GM18909 (cell line): ENCODE results near the gene INTS1.

Source experiments
- ATAC-seq: cut with Tn5 transposase; IDR thresholded peaks from one replicate; pipeline ENCODE4 v1.9.1; 2021; ENCODE audit warnings: mild to moderate bottlenecking; ENCODE audit not compliant: unreplicated experiment, poor library complexity

INTS1 gene

DNA sequence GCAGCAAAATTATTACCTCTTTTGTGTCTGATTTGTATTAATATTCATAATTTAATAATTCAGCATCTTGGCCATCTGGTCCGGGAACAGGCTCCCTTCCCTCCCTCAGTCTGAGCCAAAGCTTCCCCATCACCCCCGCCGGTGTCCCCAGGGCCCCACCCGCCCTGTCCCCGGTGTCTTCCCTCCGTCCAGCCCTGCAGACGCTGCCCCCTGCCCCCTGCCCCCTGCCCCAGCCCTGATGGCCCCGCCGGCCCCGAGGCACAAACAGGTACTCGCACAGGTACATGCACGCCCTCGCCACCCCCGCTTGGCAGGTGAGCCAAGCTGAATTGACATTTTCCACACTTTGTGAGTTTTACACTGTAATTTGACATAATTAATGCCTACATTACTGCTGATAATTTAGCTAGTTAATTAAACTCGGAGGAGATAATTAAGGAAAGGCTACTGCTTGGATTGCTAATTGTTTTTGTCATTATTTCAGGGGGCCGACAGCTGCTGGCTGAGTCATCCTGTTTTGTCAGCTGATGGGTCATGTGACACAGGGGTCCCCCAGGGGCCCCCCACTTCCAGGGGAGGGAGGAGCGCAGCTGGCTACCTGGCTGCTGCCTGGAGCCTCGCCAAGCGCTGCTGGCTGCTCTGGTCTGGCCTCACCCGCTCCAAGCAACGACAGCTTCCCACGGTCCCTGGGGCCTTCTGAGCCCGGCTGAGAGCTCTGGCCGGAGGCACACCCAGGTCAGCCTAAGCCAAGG is 81.5 kb downstream of the INTS1 start:
- ATAC-seq = no peak

DNA sequence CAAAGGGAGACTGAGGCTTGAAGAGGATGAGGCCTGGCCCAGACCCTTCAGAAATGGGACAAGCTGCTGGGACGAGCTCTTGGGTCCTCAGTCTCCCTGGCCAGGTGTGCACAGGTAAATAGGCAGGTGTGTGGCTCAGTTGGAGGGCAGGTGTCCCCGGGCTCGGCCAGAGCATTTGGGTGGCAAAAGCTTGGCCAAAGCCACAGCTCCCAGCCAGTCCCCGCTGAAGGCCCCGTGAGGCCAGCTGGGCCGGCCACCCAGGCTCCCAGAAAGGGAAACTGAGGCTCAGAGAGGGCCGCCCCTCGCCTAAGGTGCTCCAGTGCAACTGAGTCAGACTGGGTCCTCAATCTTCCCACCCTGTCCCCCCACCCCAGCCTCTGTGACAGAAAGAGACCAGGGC is 82.2 kb downstream of the INTS1 start:
- no peak for ATAC-seq

- no peak for ATAC-seq
Observed at GRCh38 chr7:1421020-1421790, 83.0 kb downstream of the INTS1 start.
